Erythroblast (primary cell): ENCODE measurements around the gene EXOSC7.

ENCODE experiments used
- GATA1 ChIP-seq: IDR thresholded peaks from 2 replicates; pipeline ENCODE4 v1.6.1; 2011; ENCODE audit warnings: low read depth, mild to moderate bottlenecking, control low read depth, low read length, moderate library complexity
- POLR2A ChIP-seq: IDR thresholded peaks from 2 replicates; pipeline ENCODE4 v1.6.1; 2011; ENCODE audit warnings: mild to moderate bottlenecking, low read length

- TF ChIP-seq POLR2A (no peak), GATA1 (no peak)
Observed at GRCh38 chr3:45034612-45035252, 58.7 kb downstream of the EXOSC7 start.
